ENCODE results near the gene NFAT5.
"Not testable (repeated sequence)": the region's sequence is repeated elsewhere in the genome, so short reads cannot be mapped to it uniquely, and the experiment has no call there.

Gene NFAT5

DNA sequence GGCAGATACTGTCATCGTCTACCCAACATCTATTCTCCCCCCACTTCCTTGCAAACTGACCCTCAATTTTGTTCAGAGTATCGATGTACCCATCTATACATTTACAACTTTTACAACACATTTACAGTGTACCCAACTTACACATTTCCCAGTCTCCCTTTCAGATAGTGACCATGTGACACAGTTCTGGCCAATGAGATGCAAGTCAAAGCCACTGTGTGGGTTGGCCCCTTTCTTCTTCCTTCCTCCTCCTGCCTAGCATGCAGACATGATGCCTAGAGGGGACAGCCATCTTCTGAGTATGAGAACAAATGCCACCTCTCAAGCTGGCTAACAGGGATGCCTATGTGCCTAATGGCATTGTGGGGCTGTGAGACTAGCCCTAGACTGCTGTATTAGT, 11.3 kb upstream of the NFAT5 start:
- DNase-seq: no peak

DNA sequence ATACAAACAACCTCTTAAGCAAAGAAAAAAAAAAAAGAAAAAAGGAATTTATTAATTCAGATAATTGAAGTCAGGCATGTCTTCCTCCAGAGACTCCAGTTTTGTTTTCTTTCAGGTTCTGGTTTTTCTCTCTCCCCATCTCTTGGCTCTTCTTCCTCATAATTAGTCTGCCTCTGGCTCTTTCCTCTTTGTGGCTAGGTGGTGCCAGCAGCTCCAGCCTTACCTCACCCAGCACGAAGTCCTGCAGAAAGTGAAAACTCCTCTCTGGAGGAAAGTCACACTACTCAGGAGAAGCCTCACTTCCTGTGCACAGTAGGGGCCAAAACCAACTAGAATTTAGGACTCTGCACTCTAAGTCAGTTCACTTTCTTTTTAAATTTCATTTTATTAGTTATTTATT, 10.3 kb upstream of the NFAT5 start:
- no peak for DNase-seq

DNA sequence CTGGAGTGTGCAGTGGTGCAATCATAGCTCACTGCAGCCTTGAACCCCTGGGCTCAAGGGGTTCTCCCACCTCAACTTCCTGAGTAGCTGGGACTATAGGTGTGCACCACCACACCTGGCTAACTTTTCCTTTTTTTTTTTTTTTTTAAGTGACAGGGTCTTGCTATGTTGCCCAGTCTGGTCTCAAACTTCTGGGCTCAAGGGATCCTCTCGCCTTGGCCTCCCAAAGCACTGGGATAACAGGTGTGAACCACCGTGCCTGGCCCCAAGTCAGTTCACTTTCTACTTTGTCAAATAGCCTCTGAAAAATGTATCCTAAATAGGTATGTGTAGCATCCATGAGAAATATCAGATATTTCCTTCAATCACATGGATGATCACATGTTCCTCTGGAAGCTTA, 9.9 kb upstream of the NFAT5 start:
- DNase-seq: no peak

DNA sequence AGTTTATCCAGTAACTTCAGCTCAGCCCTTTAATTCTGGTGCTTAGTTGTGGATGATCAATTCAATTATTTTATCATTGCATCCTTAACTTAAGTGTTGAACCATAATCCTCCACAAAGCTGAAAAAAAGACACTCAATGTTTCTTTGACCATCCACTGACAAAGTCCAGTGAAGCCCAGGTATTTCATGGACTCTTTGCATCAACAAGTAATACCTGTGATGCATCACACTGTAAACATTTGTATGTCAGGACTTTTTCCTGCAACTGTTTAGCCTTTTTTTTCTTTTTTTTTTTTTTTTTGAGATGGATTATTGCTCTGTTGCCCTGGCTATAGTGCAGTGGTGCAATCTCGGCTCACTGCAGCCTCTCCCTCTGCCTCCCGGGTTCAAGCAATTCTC, 6.6 kb upstream of the NFAT5 start:
- DNase-seq: no peak

DNA sequence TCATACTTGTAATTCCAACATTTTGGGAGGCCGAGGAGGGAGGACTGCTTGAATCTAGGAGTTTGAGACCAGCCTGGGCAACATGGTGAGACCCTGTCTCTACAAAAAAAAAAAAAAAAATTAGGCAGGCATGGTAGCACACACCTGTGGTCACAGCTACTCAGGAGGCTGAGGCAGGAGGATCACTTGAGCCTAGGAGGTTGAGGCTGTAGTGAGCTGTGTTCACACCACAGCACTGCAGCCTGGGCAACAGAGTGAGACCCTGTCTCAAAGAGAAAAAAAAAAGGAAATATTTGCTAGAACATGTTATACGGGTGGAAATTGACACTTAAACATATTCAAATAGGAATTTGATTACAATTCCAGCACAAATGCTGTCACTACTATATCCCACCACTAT, 4.4 kb upstream of the NFAT5 start:
- not testable (repeated sequence) for DNase-seq

DNA sequence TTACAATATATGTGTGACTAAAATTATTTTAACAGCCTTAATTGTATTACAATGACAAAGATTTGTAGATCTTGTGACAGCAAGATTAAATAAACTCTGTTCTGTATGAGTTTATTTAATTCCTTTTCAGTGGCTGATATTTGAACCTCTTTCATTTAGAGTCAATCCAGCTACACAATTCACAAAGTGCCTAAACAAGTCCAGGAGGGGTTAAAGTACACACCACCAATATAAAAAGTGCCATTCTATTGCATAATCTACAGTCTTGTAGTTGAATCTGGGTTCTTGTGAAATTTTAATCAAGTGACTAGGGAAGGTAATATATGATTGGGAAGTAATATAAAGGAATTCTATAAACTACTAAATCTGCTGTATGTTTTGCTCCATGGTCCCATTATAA, 3.9 kb upstream of the NFAT5 start:
- no peak for DNase-seq

DNA sequence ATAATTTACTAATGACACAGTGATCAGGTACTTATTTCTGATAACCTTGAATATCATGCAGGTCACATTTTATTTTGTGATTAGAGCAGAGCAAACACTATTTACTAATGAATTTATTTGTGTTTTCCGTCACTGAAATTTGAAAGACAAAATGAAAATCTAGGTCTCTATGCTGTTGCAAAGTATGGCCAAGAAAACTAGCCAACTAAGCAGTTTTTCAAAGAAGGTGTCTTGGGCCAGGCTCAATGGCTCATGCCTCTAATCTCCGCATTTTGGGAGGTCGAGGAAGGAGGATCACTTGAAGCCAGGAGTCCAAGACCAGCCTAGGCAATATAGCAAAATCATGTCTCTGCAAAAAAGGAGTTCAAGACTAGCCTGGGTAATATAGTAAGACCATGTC, 3.0 kb upstream of the NFAT5 start:
- DNase-seq: no peak

DNA sequence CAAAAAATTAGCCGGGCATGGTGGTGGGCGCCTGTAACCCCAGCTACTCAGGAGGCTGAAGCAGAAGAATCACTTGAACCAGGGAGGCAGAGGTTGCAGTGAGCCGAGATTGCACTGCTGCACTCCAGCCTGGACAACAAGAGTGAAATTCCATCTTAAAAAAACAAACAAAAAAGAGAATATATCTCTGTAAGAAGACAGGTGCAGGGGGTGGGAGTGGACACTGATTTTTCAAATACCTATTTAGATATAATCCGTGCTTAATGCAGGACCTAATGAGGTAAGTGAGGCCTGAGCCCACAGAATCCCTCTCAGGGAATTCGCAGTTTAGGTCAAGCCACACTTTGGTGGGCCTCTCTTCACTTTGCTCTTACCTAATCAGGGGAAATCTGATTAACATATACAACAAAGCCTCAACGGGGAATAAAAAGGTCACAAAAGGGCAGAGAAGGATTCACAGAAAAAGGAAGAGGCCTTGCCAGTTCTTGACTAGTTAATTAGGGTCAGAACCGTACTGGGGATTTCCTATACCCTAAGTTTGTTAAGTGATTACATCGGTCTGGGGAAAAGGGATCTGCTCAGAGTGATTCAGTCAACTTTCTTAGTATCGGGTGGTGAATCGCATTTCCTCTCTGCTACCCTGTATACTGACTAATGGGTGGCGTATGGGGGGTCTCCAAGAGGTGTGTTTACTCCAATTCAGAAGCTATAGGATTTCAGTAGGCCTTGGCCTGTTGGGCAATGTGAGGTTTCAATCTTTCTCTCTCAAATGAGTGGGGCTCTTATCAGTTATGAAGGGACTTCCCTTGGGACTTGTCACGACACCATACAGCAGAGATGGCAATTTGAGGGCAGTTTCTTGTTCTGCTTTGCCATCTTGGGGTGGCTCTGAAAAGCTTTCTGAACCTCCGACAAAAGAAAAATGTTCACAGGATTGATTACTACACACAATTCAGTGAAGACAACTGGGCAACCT, 1.9 kb upstream of the NFAT5 start:
- peak; percentile 81 for DNase-seq

DNA sequence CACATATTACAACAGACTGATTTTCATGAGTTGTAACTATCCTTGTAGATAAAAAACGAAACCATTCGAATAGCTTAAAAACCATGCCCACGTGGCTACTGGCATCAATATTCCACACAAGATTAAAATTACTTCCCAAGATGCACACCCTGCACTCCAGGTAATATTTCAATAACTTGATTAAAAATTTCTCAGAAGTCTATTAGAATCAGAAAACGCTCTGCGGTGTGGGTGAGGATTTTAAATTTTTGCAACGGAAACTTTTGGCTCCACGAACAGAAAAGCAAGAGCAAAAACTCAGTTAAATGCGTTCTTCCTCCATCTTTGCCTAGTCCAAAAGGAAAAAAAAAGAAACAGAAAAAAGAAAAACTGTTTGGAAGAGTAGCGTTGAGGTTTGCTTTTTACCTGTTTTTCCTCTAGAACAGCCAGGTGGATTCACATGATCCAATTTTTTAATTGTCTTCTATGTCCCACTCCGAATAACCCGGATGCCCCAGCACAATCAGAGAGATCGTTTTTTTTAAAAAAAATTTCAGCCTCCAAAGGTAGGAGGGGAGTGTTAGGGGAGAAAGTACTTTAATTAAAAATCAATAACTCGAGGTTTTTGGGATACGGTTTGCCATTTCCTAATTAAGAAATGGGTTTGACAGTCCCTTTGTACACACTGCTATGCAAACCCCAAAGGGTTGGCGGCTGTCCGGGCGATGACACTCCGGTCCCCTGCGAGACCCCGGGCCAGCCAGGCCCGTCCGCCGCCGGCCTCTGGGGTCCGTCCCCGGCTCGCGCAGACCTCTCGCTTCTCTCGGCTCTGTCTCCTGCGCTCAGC, 708 bp upstream of the NFAT5 start:
- DNase-seq: no peak

DNA sequence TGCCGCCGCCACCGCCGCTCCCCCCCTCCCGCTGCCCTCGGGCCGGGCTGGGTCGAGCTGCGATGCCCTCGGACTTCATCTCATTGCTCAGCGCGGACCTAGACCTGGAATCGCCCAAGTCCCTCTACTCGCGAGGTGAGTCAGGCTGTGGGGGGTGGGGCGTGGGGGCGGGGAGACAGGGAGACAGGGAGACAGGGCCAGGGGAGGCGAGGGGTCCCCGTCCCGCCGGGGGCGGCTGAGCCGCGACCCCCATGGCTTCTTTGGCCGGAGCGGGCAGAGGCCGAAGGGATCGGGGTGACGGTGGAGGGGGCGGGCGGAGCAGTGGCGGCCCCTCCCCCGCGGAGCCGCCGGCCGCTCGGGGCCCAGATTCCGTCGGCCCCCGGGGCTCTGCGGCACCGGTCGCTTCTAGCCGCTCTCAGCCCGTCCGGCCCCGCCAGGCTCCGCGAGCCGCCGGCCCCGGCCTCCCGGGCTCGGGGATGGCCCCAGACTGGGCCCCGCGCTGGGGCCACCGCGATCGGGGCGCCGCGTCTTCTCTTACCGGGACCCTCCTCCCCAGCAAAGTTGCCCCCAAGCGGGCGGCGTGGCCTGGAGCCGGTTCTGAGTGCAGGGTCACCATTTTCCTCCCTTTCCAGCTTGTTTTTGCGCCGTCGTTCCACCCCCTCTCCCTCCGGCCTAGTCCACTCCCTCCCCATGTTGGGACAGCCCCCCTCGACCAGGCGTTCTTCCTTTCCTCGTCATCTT, 644 bp downstream of the NFAT5 start:
- DNase-seq: peak; percentile 74

DNA sequence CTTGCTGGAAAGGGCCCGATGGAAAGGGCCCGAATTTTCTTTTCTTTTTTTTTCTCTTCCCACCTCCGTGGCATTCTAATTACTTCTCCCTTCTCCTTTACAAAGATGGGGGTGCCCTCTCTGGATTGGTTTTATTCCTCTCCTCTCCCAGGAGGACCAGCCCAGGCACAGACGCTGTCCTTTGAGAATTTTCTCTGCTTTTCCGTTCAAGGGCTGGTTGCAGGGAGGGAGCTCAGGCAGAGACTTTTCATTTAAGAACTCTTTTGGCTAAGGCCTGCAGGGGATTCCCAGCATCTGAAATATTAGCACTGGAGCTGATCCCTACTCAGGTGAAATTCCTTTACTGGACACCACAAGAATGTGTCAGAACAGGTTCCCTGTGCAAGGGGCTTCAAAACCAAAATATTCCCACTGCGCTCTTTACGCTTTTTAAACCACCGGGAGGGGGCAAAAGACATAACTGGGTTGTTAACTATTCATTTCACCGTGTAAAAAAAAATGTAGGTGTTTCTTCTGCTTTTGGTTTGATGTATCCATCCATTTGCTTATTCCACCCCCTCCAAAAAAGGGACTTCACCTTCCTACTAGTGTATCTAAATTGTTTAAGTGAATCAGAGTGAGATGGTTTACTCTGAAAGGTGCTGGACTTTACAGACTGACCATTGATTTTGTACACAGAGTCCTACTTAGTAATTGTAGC, 1.4 kb downstream of the NFAT5 start:
- DNase-seq: no peak

DNA sequence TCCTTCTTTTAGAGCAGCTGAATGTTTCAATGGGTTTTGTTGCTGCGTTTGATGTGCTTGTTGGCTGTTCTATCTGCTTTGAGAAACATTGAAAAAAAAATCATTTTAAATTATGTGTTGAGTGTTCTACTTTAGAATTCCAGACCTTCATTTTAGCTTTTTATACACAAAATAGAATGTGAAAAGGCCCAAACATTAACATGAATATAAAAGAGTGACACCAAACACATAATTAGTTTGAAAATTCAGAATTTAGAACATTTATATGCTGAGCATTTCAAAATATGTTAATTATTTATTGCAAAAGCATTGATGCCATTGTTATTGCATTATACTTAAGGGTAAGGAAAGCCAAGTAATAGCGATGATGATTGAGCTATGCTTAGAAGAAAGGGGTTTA, 2.9 kb downstream of the NFAT5 start:
- no peak for DNase-seq

DNA sequence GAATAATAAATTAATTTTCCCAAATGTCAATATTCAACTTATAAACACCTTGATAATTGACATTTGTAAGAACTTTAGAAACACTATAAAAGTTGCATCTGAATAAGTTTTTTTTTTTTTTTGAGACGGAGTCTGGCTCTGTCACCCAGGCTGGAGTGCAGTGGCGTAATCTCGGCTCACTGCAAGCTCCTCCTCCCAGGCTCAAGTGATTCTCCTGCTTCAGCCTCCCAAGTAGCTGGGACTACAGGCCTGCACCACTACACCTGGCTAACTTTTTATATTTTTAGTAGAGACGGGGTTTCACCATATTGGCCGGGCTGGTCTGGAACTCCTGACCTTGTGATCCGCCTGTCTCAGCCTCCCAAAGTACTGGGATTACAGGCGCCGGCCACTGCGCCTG, 13.0 kb downstream of the NFAT5 start:
- not testable (repeated sequence) for DNase-seq

DNA sequence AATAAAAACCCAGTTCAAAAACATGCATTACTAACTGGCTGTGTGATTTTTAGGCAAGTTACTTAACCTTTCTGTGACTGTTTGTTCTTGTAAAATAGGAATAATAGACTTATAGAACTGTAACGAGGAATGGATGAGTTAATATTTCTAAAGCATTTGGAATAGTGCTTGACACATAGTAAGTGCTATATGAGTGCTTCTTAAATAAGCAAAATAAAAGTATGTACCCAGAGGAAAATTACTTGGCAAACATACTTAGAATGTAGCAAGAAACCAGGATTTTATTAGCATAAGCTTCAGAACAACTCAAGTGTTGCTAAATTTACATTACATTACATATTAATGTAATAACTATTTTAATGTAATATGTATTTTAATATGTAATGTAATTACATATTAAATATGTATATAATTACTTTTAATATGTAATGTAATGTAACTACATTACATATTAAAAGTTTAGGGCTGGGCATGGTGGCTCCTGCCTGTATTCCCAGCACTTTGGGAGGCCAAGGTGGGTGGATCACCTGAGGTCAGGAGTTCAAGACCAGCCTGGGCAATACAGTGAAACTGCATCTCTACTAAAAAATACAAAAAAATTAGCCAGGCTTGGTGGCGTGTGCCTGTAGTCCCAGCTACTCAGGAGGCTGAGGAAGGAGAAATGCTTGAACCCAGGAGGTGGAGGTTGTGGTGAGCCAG, 14.2 kb downstream of the NFAT5 start:
- no peak for DNase-seq

DNA sequence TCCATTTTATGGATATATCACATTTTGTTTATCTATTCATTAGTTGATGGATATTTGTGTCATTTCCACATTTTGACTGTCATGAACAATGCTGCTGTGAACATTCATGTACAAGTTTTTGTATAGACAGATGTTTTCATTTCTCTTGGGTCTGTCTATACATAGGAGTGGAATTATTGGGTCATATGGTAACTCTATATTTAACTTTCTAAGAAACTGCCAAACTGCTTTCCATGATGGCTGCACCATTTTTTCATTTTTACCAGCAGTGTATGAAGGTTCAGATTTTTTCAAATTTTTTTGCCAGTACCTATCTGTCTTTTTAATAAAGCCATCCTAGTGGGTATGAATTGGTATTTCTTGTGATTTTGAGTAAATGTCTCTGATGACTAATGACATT, 15.5 kb downstream of the NFAT5 start:
- DNase-seq: no peak

DNA sequence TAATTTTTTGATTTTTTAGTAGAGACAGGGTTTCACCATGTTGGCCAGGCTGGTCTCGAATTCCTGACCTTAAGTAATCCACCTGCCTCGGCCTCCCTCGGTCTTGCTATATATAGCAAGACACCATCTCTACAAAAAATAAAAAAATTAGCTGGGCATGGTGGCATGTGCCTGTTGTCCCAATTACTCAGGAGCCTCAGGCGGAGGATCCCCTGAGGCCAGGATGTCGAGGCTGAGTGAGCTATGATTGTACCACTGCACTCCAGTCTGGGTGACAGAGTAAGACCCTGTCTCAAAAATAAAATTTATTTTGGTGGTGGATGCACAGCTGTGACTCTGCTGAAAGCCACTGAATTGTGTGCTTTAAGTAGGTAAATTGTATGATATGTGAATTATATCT, 18.7 kb downstream of the NFAT5 start:
- not testable (repeated sequence) for DNase-seq

DNA sequence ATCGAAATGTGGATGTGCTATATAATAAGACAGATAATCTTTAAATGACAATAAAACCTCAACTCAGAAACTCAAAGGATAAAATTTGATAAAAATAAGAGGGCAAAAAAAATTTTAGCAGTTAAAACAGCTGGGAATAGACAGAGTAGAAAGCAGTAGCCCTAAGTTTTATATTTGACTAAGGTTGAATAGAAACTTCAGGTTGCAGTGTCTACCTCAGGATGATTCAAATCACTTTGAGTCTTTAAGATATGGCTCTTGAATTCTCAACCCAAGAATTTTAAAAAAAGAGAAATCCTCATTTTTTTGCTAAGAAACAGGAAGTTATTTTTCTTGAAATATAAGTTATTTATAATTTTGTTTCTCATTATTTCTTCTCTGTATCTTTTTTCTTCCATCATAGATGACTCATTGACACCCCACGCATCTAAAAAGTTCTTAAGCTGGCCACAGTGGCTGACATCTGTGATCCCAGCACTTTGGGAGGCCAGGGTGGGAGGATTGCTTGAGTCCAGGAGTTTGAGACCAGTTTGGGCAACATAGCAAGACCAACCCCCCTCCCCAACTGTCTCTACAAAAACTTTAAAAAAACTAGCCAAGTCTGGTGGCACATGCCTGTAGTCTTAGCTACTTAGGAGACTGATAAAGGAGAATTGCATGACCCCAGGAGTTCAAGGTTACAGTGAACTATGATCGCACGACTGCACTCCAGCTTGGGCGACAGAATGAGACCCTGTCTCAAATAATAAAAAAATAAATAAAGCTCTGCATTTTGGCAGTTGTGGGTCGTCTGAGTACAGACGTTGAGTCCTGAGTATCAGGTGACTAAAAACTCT, 23.9 kb downstream of the NFAT5 start:
- no peak for DNase-seq

DNA sequence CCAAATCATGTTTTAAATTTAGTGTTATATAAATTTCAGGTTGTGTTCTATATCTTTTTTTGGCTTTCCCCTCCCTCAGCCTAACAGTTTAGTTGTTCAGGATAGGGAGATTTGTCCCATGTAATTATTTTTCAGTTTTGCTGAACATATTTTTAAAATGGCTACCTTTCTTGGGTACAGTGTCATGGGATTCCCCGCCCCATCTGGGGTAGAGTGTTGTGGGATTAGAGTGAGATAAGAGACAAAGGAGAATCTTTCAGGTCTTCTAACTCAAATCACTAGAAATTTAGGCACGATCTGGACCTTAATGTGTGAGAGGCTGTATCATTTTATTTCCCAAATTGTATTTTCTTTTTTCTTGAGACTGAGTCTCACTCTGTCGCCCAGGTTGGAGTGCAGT, 24.8 kb downstream of the NFAT5 start:
- DNase-seq: no peak

DNA sequence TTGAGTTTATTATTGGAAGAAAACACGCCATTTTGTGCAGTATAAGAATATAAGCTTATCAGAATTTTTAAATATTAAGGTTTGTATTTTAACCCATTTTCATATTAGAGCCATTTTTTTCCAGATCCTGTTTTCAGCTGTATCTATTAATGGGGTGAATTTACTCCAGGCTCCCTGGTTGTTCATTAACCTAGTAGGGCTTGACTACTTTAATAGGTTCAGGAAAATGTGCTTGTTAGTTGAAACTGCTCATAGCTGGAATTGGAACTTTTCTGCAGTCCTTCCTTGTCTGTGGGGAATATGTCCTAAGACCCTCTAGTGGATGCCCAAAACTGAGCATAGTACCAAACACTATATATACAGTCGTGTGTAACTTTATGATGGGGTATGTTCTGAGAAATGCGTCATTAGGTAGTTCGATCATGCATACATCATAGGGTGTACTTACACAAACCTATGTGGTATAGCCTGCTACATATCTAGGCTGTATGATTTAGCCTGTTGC, 28.0 kb downstream of the NFAT5 start:
- DNase-seq: no peak

DNA sequence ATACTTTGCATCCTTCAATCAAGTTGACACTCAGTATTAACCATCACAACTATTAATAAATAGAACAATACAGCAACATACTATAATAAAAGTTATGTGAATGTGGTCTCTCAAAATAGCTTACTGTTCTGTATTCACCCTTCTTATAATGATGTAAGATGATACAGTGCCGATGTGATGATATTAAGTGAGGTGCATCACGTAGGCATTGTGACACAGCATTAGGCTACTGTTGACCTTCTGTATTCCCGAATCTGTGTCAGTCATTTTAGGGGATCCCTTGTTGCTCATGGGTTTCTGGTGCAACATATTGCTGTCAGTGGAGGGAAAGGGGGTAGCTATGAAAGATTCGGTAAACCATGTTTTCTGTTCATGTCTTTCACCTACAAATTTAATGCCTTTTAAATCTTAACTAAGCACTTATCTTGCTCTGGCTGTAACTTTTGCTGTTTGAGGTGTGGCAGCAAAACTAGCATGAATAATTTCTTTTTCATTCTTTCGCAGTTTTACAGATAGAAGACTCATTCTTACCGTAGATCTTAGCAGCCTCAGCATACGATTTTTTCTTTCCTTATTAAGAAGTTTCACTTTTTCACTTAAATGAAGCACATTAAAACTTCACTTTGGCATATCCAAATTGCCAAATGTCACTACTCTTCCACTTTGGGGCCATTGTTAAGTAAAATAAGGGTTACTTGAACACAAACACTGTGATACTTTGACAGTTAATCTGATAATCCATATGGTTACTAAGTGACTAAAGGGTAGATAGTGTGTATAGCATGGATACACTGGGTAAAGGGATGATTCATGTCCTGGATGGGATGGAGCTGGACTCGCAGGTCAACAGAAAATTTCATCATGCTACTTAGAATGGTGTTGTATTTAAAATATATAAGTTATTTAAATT, 29.6 kb downstream of the NFAT5 start:
- no peak for DNase-seq

Data from activated effector memory CD4-positive, alpha-beta T cell treated with anti-CD3 and anti-CD28 coated beads, Interleukin-2, amount 50 U/mL, for 16 hours (primary cell).